ENCODE data around the gene OSCP1.

DNA sequence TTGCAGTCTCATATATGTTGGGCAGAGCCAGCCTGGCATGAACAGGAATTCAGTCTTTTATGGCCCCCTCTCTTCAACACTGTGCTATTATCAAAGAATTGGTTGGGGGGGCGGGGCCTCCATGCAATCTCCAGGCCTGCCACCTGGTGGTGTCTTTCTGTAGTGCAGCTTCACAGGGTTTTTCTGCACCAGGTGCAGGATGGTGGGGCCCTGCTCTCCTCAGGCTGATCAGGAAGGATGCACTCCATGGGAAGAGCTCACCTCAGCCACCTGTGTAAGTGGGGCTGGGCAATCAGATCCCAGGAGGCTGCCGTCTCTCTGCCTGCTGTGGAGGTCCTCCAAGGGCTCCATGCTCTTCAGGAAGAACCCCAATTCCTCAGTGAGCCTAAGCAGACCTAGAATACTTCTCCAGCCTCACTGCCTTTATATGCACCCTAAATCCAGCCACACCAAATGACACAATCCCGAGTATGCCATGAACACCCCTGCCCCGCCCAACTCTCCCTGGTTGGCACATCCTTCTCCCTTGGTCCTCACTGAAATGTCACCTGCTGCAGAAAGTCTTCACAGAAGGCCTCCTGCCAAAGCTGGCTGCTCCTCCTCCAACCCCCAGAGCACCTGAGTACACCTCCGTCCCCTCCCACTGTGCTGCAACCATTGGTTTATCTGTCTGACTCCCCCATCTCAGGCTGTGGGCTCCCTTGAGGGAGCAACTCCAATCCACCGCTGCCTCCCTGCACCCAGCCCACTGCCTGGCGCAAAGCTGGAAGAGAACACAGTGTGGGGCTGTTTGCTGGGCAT lies 81.0 kb downstream of the OSCP1 start:
- TF ChIP-seq CTCF (IDR thresholded peaks at IDR 0.05) (peak; percentile 91 to 94 (median 92)), POLR2A (IDR thresholded peaks at IDR 0.05) (no peak), POLR2AphosphoS5 (IDR thresholded peaks at IDR 0.05; ENCODE audit: insufficient read depth in 1 of 2, low read depth in 1 of 2) (peak in 1 of 2 donors; percentile 60)

All from vagina (tissue), 2 donors.